ENCODE results near the gene LIN28B. TPM values are rescaled to one million over a fixed set of nuclear protein-coding genes. Genes with fewer than 3 reads are reported as not detected.

Gene LIN28B
- total RNA-seq, 1 donor from 2014 or later = not detected

DNA sequence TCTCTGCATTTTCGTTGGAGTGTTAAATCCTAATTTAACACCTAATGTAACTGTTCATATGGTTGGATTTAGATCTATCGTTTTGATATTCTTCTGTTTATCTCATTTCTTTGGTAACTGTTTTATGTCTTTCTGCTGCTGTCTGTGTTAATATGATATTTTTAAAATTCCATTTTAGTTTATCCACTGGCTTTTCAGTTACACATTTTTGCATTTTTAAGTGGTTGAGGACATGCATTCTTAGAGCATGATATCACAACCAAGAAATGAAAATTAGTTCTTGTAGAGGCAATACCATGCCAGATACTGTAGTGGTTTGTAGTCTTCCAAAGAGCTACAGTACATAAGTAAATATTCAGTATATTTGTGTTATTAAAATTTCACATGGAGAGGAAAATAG is 58.6 kb downstream of the LIN28B start:
- Mint-ChIP-seq H3K27ac (no peak overlapping the region), H3K27me3 (peaks cover 2% of the 10 kb centered on the region), H3K4me3 (no peak overlapping the region), H3K36me3 (ENCODE audit: low read depth) (no peaks in the 10 kb centered on the region), H3K4me1 (no peaks in the 10 kb centered on the region), H3K9me3 (no peaks in the 10 kb centered on the region)
- ATAC-seq (ENCODE audit: low read depth) (no peak), DNase-seq (no peak)
- ChIA-PET CTCF (no interaction called here), POLR2A (no interaction called here)
- intact Hi-C loops (cut with micrococcal nuclease) = no loop called here
- TF ChIP-seq, protein P1, sequence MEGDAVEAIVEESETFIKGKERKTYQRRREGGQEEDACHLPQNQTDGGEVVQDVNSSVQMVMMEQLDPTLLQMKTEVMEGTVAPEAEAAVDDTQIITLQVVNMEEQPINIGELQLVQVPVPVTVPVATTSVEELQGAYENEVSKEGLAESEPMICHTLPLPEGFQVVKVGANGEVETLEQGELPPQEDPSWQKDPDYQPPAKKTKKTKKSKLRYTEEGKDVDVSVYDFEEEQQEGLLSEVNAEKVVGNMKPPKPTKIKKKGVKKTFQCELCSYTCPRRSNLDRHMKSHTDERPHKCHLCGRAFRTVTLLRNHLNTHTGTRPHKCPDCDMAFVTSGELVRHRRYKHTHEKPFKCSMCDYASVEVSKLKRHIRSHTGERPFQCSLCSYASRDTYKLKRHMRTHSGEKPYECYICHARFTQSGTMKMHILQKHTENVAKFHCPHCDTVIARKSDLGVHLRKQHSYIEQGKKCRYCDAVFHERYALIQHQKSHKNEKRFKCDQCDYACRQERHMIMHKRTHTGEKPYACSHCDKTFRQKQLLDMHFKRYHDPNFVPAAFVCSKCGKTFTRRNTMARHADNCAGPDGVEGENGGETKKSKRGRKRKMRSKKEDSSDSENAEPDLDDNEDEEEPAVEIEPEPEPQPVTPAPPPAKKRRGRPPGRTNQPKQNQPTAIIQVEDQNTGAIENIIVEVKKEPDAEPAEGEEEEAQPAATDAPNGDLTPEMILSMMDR (IDR thresholded peaks at IDR 0.05) = no peak

DNA sequence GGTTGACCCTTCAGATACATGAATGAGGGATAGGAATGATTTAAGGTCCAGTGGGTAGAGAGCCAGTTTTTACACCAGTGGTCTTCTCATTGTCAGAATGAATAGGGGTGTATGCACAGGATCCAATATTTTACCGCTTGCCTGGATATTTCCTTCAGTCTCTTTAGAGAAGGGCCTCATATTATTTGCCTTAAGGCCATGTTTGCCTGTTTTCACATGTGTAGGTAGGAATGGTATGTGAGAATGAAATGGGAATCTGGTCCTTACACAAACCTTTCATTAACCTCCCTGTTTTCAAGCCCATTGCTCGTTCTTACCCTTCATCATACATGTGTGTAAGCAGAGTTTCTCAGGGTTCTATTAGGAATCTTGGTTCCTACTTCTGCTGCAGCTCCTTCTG is 62.4 kb downstream of the LIN28B start:
- Mint-ChIP-seq H3K9me3 (no peaks in the 10 kb centered on the region), H3K27ac (no peak overlapping the region), H3K27me3 (peaks cover 4% of the 10 kb centered on the region), H3K36me3 (ENCODE audit: low read depth) (no peaks in the 10 kb centered on the region), H3K4me3 (no peak overlapping the region), H3K4me1 (no peaks in the 10 kb centered on the region)
- ChIA-PET POLR2A (no interaction called here), CTCF (no interaction called here)
- TF ChIP-seq, protein P1 (IDR thresholded peaks at IDR 0.05) = no peak
- intact Hi-C loops (cut with micrococcal nuclease) = no loop called here
- no peak for DNase-seq
- ATAC-seq (ENCODE audit: low read depth) = no peak

DNA sequence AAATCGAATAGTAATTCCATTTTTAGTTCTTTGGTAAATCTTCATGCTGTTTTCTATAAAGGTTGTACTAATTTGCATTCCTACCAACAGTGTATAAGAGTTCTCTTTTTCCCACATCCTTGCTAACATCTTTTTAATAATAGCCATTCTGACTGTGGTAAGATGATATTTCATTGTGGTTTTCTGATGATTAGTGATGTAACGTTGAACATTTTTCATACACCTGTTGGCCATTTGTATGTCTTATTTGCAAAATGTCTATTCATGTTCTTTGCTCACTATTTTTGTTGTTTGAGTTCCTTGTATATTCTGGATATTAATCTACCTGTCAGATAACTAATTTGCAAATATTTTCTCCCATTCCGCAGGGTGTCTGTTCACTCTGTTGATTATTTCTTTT is 64.5 kb downstream of the LIN28B start:
- TF ChIP-seq, protein P1 (IDR thresholded peaks at IDR 0.05) = no peak
- intact Hi-C loops (cut with micrococcal nuclease) = no loop called here
- no peak for ATAC-seq (ENCODE audit: low read depth)
- no peaks in the 10 kb centered on the region for H3K9me3 Mint-ChIP-seq
- CTCF ChIA-PET = no interaction called here
- H3K4me1 Mint-ChIP-seq = no peaks in the 10 kb centered on the region
- H3K36me3 Mint-ChIP-seq (ENCODE audit: low read depth) = no peaks in the 10 kb centered on the region
- no peak overlapping the region for H3K27ac Mint-ChIP-seq
- no peak overlapping the region for H3K4me3 Mint-ChIP-seq
- POLR2A ChIA-PET = no interaction called here
- no peak for DNase-seq
- H3K27me3 Mint-ChIP-seq = peaks cover 4% of the 10 kb centered on the region

DNA sequence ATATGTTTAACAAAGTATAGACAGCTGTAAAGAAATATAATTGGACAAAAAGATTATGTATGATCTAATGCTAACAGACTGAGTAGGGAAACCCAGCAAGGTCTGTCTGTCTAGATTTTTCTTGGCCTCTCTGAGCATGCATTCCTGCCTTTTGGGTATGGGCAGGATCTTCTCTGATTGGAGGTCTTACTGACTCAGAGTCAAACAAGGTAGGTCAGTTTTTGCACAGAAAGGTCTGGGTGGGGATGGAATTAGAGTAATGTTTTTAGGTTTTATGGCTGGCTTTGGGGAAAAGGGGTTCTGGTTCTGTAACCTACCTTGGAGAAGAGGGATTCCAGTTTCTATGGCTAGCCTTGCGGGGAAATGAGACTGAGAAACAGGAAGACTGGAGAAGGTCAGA is 65.5 kb downstream of the LIN28B start:
- ATAC-seq (ENCODE audit: low read depth) (no peak), DNase-seq (no peak)
- Mint-ChIP-seq H3K27me3 (peaks cover 4% of the 10 kb centered on the region), H3K4me3 (no peak overlapping the region), H3K27ac (no peak overlapping the region), H3K4me1 (no peaks in the 10 kb centered on the region), H3K36me3 (ENCODE audit: low read depth) (no peaks in the 10 kb centered on the region), H3K9me3 (no peaks in the 10 kb centered on the region)
- TF ChIP-seq, protein P1 (IDR thresholded peaks at IDR 0.05) = no peak
- intact Hi-C loops (cut with micrococcal nuclease) = no loop called here
- CTCF ChIA-PET = no interaction called here
- POLR2A ChIA-PET = no interaction called here

DNA sequence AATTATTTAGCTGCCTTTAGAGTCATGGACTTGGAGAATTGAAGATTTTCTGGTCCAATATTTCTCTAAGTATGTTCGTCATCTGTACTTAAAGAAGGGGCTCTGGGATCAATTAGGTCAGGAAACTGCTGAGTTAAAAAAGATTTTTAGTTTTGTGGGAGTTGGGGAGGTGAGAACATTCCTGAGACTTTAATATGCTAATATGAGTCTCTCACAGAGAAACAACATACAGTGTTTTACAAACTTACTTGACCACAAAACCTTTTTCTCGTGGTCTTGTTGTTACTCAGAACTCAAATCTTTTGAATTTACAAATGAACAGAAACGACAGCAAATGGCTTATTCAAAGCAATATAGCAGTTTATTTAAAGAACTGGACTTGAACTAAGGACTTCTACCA is 67.9 kb downstream of the LIN28B start:
- Mint-ChIP-seq H3K4me3 (no peak overlapping the region), H3K36me3 (ENCODE audit: low read depth) (no peaks in the 10 kb centered on the region), H3K27me3 (peaks cover 1% of the 10 kb centered on the region), H3K4me1 (no peaks in the 10 kb centered on the region), H3K9me3 (no peaks in the 10 kb centered on the region), H3K27ac (no peak overlapping the region)
- no peak for DNase-seq
- POLR2A ChIA-PET = interaction anchor here (0.5 kb wide), 1 partner anchor 59 kb away, joined by 9 read pairs; no protein-coding TSS in a partner anchor
- CTCF ChIA-PET = no interaction called here
- intact Hi-C loops (cut with micrococcal nuclease) = no loop called here
- TF ChIP-seq, protein P1 (IDR thresholded peaks at IDR 0.05) = no peak
- ATAC-seq (ENCODE audit: low read depth) = no peak
